Right lobe of liver (tissue), 6 donors: Measurements from ENCODE around the gene PURA. TPM values are rescaled to one million over a fixed set of nuclear protein-coding genes. Genes with fewer than 3 reads are reported as not detected.
"Not testable (repeated sequence)": the region's sequence is repeated elsewhere in the genome, so short reads cannot be mapped to it uniquely, and the experiment has no call there.

Experiments used
- ATAC-seq, 4 donors: fragments of 200-7000 bp; cut with Tn5 transposase; one replicate each; pipeline ENCODE4 v1.9.1; 2020; ENCODE audit warnings: mild to moderate bottlenecking in 4 of 4, moderate library complexity in 4 of 4
- DNase-seq, 3 donors: peaks; one replicate each; pipeline ENCODE4 v3.0.0-alpha.2; 2020
- H3K27ac ChIP-seq, 3 donors: fragments of 200-600 bp; one replicate each; pipeline ENCODE4 v1.8.0; 2022
- H3K27me3 ChIP-seq, 2 donors: fragments of 200-600 bp; one replicate each; pipeline ENCODE4 v1.8.0; 2022
- H3K36me3 ChIP-seq, 4 donors: fragments of 200-600 bp; sonication (generic) in 1 of 4; one replicate each; pipeline versions ENCODE4 v1.5.1 to v1.8.0; 2017 to 2022; ENCODE audit warnings: control low read depth in 1 of 4
- H3K4me1 ChIP-seq, 4 donors: fragments of 200-600 bp; sonication (generic) in 1 of 4; one replicate each; pipeline versions ENCODE4 v1.5.1 to v1.8.0; 2017 to 2022; ENCODE audit warnings: control low read depth in 1 of 4
- H3K4me3 ChIP-seq, 3 donors: fragments of 200-600 bp; one replicate each; pipeline ENCODE4 v1.8.0; 2022
- H3K9me3 ChIP-seq, 4 donors: fragments of 200-600 bp; sonication (generic) in 1 of 4; one replicate each; pipeline versions ENCODE4 v1.5.1 to v1.8.0; 2017 to 2022; ENCODE audit warnings: control low read depth in 1 of 4
- POLR2A ChIP-seq: fragments of 450-650 bp; IDR thresholded peaks from one replicate; pipeline ENCODE4 v1.6.1; 2017; ENCODE audit warnings: antibody characterized with exemption, mild to moderate bottlenecking
- WGBS: methylation state at CpG from one replicate; pipeline ENCODE4 v1.1.6; 2018; ENCODE audit warnings: low coverage, low lambda C conversion rate; ENCODE audit not compliant: insufficient coverage; ENCODE audit errors: missing lambda C conversion rate; 5-methylcytosine and 5-hydroxymethylcytosine counted together
- intact Hi-C, 2 donors: fragments of 100-400 bp; cut with DNase I; formaldehyde crosslinking; loops; one replicate each; pipeline versions ENCODE4 v1.11.2 to v1.14.1; 2022
- total RNA-seq, 6 experiments: library from RNA; depleted of rRNA in 2 of 6; stranded (reverse); fragments of >200 nt in 2 of 6; fragmentation: NEBNext Ultra II Directional in 3 of 6; extraction: Animal tissue kit (Norgen Biotek cat#: 25700) in 3 of 6; gene quantifications; one replicate each; pipeline versions ENCODE4 v1.1.0 to v1.2.4, GENCODE V29; 2016 to 2023
- TF ChIP-seq, protein P1 (sequence below), 4 donors: fragments of 200-600 bp in 3 of 4; fragments of 450-650 bp in 1 of 4; IDR thresholded peaks; one replicate each; pipeline versions ENCODE4 v1.5.1 to v1.8.0; 2016 to 2022; ENCODE audit warnings: antibody characterized with exemption in 4 of 4, mild to moderate bottlenecking in 2 of 4
- donor health status: DM: no; HTN: yes; CAD: no.
- donor health status: DM: no; HTN: no; CAD: no.
- donor health status: DM: no; HTN: no; CAD: no.
- donor health status: DM: no; HTN: yes; CAD: no.
- donor health status: DM: no; HTN: yes; CAD: no.

PURA gene
- total RNA-seq, 6 experiments from 2014 or later, result 8.7 to 14.1 (median 12.1) TPM

DNA sequence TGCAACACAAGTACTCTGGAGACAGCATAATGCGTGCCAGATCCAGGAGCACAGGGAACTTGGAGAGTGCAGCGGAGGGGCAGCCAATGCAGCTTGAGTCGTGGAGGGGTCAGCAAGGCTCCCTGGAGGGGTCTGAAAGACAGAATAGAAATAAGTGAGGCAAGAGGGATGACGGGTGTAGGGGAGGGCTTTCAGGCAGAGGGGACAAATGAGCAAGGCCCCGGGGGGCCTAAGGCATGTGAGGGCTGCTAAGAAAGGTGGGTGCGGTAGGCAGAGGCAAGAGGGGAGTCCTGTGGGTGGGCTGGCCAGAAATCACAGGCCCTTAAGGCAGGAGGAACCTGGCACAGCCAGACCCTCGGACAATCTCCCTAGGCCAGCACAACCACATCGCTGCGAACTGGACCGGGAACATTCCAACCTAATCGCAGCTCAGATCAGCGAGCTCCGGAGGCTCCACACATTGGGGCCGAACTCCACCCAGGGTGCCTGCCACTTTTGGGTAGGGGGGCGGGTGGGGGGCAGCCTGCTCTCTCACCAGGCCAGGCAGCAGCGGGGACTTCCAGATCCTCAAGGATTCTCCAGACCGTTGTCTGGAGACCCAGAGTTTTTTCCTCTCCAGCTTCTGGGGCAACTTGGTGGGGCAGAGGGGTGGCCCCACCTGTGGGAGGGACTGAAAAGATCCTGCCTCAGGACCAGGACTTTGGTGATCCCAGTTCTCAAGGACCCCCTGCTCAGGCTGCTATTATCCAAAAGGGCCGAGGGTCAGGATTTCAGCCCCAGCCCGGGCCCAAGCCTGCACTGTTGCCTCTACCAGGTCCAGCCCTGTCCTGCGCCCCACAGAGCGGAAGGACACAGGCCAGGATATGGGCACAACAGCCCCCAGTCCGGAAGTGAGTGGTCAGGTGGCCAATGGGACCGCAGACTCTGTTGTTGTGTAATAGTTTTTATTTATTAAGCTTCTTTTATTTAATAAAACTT lies 38.4 kb downstream of the PURA start:
- H3K27ac ChIP-seq, result no peak overlapping the region
- ATAC-seq (no peak), DNase-seq (peak in 1 of 3 donors; percentile 35)
- H3K9me3 ChIP-seq, result no peaks in the 10 kb centered on the region
- no peak for TF ChIP-seq POLR2A
- TF ChIP-seq, protein P1, sequence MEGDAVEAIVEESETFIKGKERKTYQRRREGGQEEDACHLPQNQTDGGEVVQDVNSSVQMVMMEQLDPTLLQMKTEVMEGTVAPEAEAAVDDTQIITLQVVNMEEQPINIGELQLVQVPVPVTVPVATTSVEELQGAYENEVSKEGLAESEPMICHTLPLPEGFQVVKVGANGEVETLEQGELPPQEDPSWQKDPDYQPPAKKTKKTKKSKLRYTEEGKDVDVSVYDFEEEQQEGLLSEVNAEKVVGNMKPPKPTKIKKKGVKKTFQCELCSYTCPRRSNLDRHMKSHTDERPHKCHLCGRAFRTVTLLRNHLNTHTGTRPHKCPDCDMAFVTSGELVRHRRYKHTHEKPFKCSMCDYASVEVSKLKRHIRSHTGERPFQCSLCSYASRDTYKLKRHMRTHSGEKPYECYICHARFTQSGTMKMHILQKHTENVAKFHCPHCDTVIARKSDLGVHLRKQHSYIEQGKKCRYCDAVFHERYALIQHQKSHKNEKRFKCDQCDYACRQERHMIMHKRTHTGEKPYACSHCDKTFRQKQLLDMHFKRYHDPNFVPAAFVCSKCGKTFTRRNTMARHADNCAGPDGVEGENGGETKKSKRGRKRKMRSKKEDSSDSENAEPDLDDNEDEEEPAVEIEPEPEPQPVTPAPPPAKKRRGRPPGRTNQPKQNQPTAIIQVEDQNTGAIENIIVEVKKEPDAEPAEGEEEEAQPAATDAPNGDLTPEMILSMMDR (IDR thresholded peaks at IDR 0.05), result no peak
- no peak overlapping the region for H3K4me3 ChIP-seq
- H3K36me3 ChIP-seq, result no peaks in the 10 kb centered on the region
- H3K4me1 ChIP-seq, result peaks cover 0 to 1% (median 0%) of the 10 kb centered on the region in 4 donors
- no peaks in the 10 kb centered on the region for H3K27me3 ChIP-seq
- intact Hi-C loops, result loop anchor here (5.0 kb wide), 1 partner anchor 75 kb away; no protein-coding TSS in a partner anchor
- 76% methylated on average over 8 of the region's 23 CpGs for WGBS

DNA sequence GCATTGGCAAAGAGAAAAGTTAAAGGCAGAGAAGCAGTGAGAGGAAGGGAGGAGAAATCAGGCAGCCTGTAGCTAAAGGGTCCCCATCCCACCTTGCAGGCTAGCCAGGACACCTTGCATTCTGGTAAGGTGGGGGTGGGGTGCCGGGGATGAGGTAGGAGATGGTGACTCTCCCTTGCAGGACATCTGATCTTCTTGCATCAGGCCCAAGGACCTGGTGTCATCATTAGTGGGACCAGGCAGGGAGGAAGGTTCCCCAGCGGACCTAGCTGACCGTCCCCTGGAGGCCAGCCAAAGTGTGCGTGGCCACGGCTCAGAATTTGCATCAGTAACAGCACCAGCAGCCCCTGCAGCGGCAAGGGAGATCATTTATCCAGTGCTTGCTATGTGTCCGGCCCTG lies 39.3 kb downstream of the PURA start:
- Histone ChIP-seq H3K27me3 (no peaks in the 10 kb centered on the region), H3K27ac (no peak overlapping the region), H3K4me1 (peaks cover 0 to 4% (median 0%) of the 10 kb centered on the region in 4 donors), H3K36me3 (no peaks in the 10 kb centered on the region), H3K9me3 (no peaks in the 10 kb centered on the region), H3K4me3 (no peak overlapping the region)
- intact Hi-C loops, result loop anchor here (5.0 kb wide), 1 partner anchor 76 kb away; no protein-coding TSS in a partner anchor
- ATAC-seq (no peak), DNase-seq (no peak)
- TF ChIP-seq, protein P1 (IDR thresholded peaks at IDR 0.05), result no peak
- no peak for TF ChIP-seq POLR2A
- WGBS, result 51% methylated on average over 6 of the region's 7 CpGs

DNA sequence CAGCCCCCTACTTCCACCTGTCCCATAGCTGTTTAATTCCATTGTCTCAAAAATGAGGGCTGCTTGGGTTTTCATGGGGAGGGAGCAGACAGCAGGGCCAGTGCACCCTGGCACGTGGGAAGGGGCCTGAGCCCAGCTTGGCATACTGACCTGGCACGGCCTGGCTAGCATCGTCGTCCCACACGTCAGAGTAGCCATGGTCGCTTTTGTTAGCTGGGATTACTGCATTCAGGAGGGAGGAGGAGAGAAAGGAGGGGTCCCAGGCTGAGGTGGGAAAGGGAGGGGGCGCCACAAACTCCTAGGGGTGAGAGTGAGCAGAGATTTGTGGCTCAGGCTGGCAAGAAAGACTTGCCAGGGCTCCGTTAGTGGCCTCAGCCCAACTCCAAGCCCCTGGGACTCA lies 40.0 kb downstream of the PURA start:
- no peak for TF ChIP-seq POLR2A
- TF ChIP-seq, protein P1 (IDR thresholded peaks at IDR 0.05), result no peak
- H3K27me3 ChIP-seq, result no peaks in the 10 kb centered on the region
- intact Hi-C loops, result loop anchor here (5.0 kb wide), 1 partner anchor 77 kb away; no protein-coding TSS in a partner anchor
- DNase-seq (no peak), ATAC-seq (no peak)
- no peaks in the 10 kb centered on the region for H3K36me3 ChIP-seq
- peaks cover 0 to 4% (median 0%) of the 10 kb centered on the region in 4 donors for H3K4me1 ChIP-seq
- H3K9me3 ChIP-seq, result no peaks in the 10 kb centered on the region
- H3K27ac ChIP-seq, result no peak overlapping the region
- no peak overlapping the region for H3K4me3 ChIP-seq
- 87% methylated on average over 3 of the region's 8 CpGs for WGBS

DNA sequence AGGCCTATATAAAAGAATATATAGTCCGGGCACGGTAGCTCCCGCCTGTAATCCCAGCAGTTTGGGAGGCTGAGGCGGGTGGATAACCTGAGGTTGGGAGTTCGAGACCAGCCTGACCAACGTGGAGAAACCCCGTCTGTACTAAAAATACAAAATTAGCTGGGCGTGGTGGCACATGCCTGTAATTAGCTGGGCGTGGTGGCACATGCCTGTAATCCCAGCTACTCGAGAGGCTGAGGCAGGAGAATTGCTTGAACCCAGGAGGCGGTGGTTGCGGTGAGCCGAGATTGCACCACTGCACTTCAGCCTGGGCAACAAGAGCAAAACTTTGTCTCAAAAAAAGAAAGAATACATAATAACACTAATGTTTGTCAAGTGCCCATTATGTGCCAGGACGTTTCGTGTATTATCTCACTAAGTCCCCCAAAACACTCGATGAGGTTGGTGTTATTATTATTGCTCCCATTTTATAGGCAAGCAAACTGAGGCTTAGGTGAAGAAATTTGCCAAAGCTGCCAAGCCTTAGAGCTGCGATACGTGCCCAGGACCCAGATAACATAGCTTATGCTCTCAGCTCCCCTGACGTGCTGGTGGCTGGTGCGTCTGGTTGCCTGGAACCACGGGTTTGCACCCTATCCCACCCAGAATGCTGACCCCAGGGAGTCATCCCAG lies 40.9 kb downstream of the PURA start:
- not testable (repeated sequence) for ATAC-seq, H3K27ac ChIP-seq, H3K36me3 ChIP-seq, H3K4me1 ChIP-seq, H3K27me3 ChIP-seq, H3K4me3 ChIP-seq, DNase-seq, H3K9me3 ChIP-seq
- 91% methylated on average over 8 of the region's 21 CpGs for WGBS
- intact Hi-C loops, result loop anchor here (5.0 kb wide), 1 partner anchor 78 kb away; no protein-coding TSS in a partner anchor
